Heart left ventricle (tissue), 16 donors: Measurements from ENCODE around the gene NTN4. TPM values are rescaled to one million over a fixed set of nuclear protein-coding genes. Genes with fewer than 3 reads are reported as not detected.

Experiments
- ATAC-seq, 4 donors: fragments of 200-7000 bp; cut with Tn5 transposase; one replicate each; pipeline ENCODE4 v1.9.1; 2020 to 2022; ENCODE audit warnings: moderate library complexity in 4 of 4, mild to moderate bottlenecking in 3 of 4, moderate number of reproducible peaks in 1 of 4
- DNase-seq, 5 donors: peaks; one replicate each; pipeline ENCODE4 v3.0.0-alpha.2; 2020
- H3K27ac ChIP-seq, 12 donors: fragments of 200-600 bp; sonication (generic) in 4 of 12; one replicate each; pipeline versions ENCODE4 v1.5.0 to v1.8.0; 2016 to 2022; ENCODE audit warnings: mild to moderate bottlenecking in 2 of 12
- H3K27me3 ChIP-seq, 9 donors: fragments of 200-600 bp; sonication (generic) in 2 of 9; one replicate each; pipeline versions ENCODE4 v1.5.1 to v1.8.0; 2016 to 2022; ENCODE audit warnings: mild to moderate bottlenecking in 3 of 9
- H3K36me3 ChIP-seq, 9 donors: fragments of 200-600 bp; sonication (generic) in 2 of 9; one replicate each; pipeline versions ENCODE4 v1.5.0 to v1.8.0; 2018 to 2022; ENCODE audit warnings: mild to moderate bottlenecking in 2 of 9
- H3K4me1 ChIP-seq, 12 donors: fragments of 200-600 bp; sonication (generic) in 4 of 12; one replicate each; pipeline versions ENCODE4 v1.5.0 to v1.8.0; 2016 to 2022; ENCODE audit warnings: mild to moderate bottlenecking in 3 of 12
- H3K4me3 ChIP-seq, 12 donors: fragments of 200-600 bp; sonication (generic) in 4 of 12; one replicate each; pipeline versions ENCODE4 v1.5.0 to v1.8.0; 2017 to 2022; ENCODE audit warnings: mild to moderate bottlenecking in 9 of 12, moderate library complexity in 4 of 12
- H3K9me3 ChIP-seq, 12 donors: fragments of 200-600 bp; sonication (generic) in 4 of 12; one replicate each; pipeline versions ENCODE4 v1.5.0 to v1.8.0; 2016 to 2022; ENCODE audit warnings: mild to moderate bottlenecking in 1 of 12
- POLR2A ChIP-seq, 2 donors: fragments of 450-650 bp; IDR thresholded peaks; one replicate each; pipeline ENCODE4 v1.6.1; 2017; ENCODE audit warnings: antibody characterized with exemption in 2 of 2, mild to moderate bottlenecking in 2 of 2, moderate library complexity in 2 of 2
- WGBS, 4 donors: extraction: QIAGEN DNeasy Blood & Tissue Kit in 2 of 4; methylation state at CpG; one replicate each; pipeline versions ENCODE4 v1.1.5 to v1.1.7; 2013 to 2018; 5-methylcytosine and 5-hydroxymethylcytosine counted together
- intact Hi-C, 10 donors: fragments of 100-400 bp; cut with DNase I; formaldehyde crosslinking; loops; one replicate each; pipeline versions ENCODE4 v1.11.1 to v1.14.2; 2022
- polyA plus RNA-seq, 2 donors: library from polyadenylated mRNA; stranded (reverse); fragments of 200-250 nt; gene quantifications; one replicate each; pipeline ENCODE4 v1.2.3, GENCODE V29; 2013
- total RNA-seq, 9 donors: library from RNA; depleted of rRNA in 2 of 9; stranded (reverse); fragments of >200 nt in 2 of 9; fragmentation: NEBNext Ultra II Directional in 3 of 9; extraction: Animal tissue kit (Norgen Biotek cat#: 25700) in 3 of 9; gene quantifications; one replicate each; pipeline versions ENCODE4 v1.1.0 to v1.2.4, GENCODE V29; 2016 to 2023
- TF ChIP-seq, protein P1 (sequence below), 12 donors: fragments of 200-600 bp; sonication (generic) in 4 of 12; IDR thresholded peaks; one replicate each; pipeline versions ENCODE4 v1.5.0 to v1.8.0; 2018 to 2022; ENCODE audit warnings: antibody characterized with exemption in 12 of 12, mild to moderate bottlenecking in 5 of 12
- donor health status: ischemic (EF 13 %, LVEDD 7.1; RV severe dilation, severe dysfunction).
- donor health status: healthy with polysubstance abuse.
- donor health status: DM: no; HTN: yes; CAD: no.
- donor health status: DM: no; HTN: no; CAD: no.
- donor health status: ischemic (EF 25% LVEDD 6.9; RV normal size, moderate dysfunction).
- donor health status: ischemic (EF 25% LVEDD 5.7; RV mildly dilated, moderate dysfunction).
- donor health status: healthy.
- donor health status: DM: yes; HTN: yes; CAD: no.
- donor health status: ischemic (EF 35%, LVEDD 5.7; RV mildly dilated, moderate dysfunction).
- donor health status: nonischemic (EF 11% LVEDD 7.7; RV severe dilation, severe dysfunction).
- donor health status: DM: yes; HTN: yes; CAD: no.
- donor health status: PGD.
- donor health status: ischemic (EF 29% LVEDD 5.4; RV normal size, mild dysfunction).
- donor health status: nonischemic (EF 23%, LVEDD 6.1; RV moderate dilation, normal function).

The NTN4 gene
- total and polyA plus RNA-seq, 11 donors, result 23.9 to 116 (median 68.0) TPM

GRCh38 chr12:95643256-95643655 lies 147.3 kb downstream of the NTN4 start:
- H3K27me3 ChIP-seq, result no peaks in the 10 kb centered on the region
- H3K27ac ChIP-seq, result no peak overlapping the region
- DNase-seq (no peak), ATAC-seq (no peak)
- no peaks in the 10 kb centered on the region for H3K9me3 ChIP-seq
- WGBS, 4 donors, result 85 to 97% (median 96%) methylated on average over 4 of the region's 4 CpGs
- no peak for TF ChIP-seq POLR2A (IDR thresholded peaks at IDR 0.05)
- TF ChIP-seq, protein P1, sequence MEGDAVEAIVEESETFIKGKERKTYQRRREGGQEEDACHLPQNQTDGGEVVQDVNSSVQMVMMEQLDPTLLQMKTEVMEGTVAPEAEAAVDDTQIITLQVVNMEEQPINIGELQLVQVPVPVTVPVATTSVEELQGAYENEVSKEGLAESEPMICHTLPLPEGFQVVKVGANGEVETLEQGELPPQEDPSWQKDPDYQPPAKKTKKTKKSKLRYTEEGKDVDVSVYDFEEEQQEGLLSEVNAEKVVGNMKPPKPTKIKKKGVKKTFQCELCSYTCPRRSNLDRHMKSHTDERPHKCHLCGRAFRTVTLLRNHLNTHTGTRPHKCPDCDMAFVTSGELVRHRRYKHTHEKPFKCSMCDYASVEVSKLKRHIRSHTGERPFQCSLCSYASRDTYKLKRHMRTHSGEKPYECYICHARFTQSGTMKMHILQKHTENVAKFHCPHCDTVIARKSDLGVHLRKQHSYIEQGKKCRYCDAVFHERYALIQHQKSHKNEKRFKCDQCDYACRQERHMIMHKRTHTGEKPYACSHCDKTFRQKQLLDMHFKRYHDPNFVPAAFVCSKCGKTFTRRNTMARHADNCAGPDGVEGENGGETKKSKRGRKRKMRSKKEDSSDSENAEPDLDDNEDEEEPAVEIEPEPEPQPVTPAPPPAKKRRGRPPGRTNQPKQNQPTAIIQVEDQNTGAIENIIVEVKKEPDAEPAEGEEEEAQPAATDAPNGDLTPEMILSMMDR (IDR thresholded peaks at IDR 0.05), result no peak
- H3K4me1 ChIP-seq, result peaks cover 0 to 19% (median 2%) of the 10 kb centered on the region in 12 donors
- no peaks in the 10 kb centered on the region for H3K36me3 ChIP-seq
- intact Hi-C loops, result no loop called here
- no peak overlapping the region for H3K4me3 ChIP-seq

DNA sequence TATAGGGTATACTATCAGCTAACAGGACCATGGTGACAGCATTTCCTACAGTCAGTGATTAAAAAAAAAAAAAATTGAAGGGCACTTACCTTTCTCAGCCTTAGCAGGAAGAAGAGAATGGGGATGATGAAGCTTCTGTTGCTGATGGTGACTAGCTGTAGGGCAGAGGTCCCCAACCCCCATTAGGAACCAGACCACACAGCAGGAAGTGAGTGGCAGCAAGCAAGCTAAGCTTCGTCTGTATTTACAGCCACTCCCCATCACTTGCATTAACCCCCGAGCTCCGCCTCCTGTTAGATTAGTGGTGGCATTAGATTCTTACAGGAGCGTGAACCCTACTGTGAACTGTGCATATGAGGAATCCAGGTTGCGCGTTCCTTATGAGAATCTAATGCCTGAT lies 148.0 kb downstream of the NTN4 start:
- 84 to 90% (median 87%) methylated on average over 6 of the region's 6 CpGs for WGBS, 4 donors
- TF ChIP-seq POLR2A (IDR thresholded peaks at IDR 0.05), result no peak
- TF ChIP-seq, protein P1 (IDR thresholded peaks at IDR 0.05), result no peak
- Histone ChIP-seq H3K27ac (no peak overlapping the region), H3K4me1 (peaks cover 0 to 19% (median 1%) of the 10 kb centered on the region in 12 donors), H3K9me3 (no peaks in the 10 kb centered on the region), H3K36me3 (no peaks in the 10 kb centered on the region), H3K4me3 (no peak overlapping the region), H3K27me3 (no peaks in the 10 kb centered on the region)
- intact Hi-C loops, result no loop called here
- ATAC-seq (no peak), DNase-seq (no peak)

- H3K36me3 ChIP-seq, result no peaks in the 10 kb centered on the region
Measured at GRCh38 chr12:95641299-95641952, 149.1 kb downstream of the NTN4 start.

DNA sequence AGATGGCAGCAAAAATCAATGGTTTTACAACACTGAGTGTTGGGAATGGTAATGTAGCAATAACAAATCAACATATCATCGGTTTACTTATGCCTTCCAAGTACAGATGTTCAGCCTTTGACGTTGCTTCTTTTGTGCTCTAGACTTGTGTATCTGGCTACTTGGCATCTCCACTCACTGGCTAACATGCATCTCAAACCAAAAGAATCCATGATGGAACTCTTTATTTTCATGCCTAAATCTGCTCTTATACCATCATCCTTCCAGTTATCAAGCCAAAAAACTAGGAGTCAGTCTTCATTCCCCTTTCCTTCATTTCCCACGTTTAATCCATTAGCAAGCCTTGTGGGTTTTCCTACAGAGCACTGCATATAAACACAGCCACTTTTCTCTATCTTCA lies 150.0 kb downstream of the NTN4 start:
- no peaks in the 10 kb centered on the region for H3K9me3 ChIP-seq
- TF ChIP-seq, protein P1 (IDR thresholded peaks at IDR 0.05), result no peak
- no peak for TF ChIP-seq POLR2A (IDR thresholded peaks at IDR 0.05)
- H3K27me3 ChIP-seq, result no peaks in the 10 kb centered on the region
- DNase-seq, result no peak
- H3K27ac ChIP-seq, result no peak overlapping the region
- no peak for ATAC-seq
- no peaks in the 10 kb centered on the region for H3K36me3 ChIP-seq
- H3K4me3 ChIP-seq, result no peak overlapping the region
- 81 to 84% (median 82%) methylated on average over 3 of the region's 3 CpGs for WGBS, 4 donors
- intact Hi-C loops, result no loop called here
- H3K4me1 ChIP-seq, result peaks cover 0 to 8% (median 0%) of the 10 kb centered on the region in 12 donors

More at GRCh38 chr12:95641299-95641952, 149.1 kb downstream of the NTN4 start:
- Histone ChIP-seq H3K27me3 (no peaks in the 10 kb centered on the region), H3K4me3 (no peak overlapping the region), H3K27ac (no peak overlapping the region), H3K9me3 (no peaks in the 10 kb centered on the region), H3K4me1 (peaks cover 0 to 9% (median 0%) of the 10 kb centered on the region in 12 donors)
- no peak for TF ChIP-seq POLR2A (IDR thresholded peaks at IDR 0.05)
- TF ChIP-seq, protein P1 (IDR thresholded peaks at IDR 0.05), result no peak
- 36 to 48% (median 42%) methylated on average over 3 of the region's 3 CpGs for WGBS, 4 donors
- no peak for DNase-seq
- intact Hi-C loops, result no loop called here
- ATAC-seq, result peak in 2 of 4 donors; percentile 42 to 52
